Kidney epithelial cell (primary cell): ENCODE data around the gene AGT. TPM values are rescaled to one million over a fixed set of nuclear protein-coding genes. Genes with fewer than 3 reads are reported as not detected.
A peak's percentile ranks its signal among the peaks of the same experiment; 100 is the strongest.

ENCODE experiments used
- DNase-seq: peaks from one replicate; pipeline ENCODE4 v3.0.0-alpha.2; 2010; ENCODE audit warnings: low read depth
- H3K27me3 ChIP-seq: 2 replicates; pipeline ENCODE4 v1.6.0; 2011; ENCODE audit warnings: low read length; ENCODE audit not compliant: control insufficient read depth, insufficient read depth
- H3K36me3 ChIP-seq: 2 replicates; pipeline ENCODE4 v1.5.1; 2011; ENCODE audit warnings: low read length; ENCODE audit not compliant: control insufficient read depth, insufficient read depth
- H3K4me3 ChIP-seq: 2 replicates; pipeline ENCODE4 v1.5.1; 2011; ENCODE audit warnings: low read depth, mild to moderate bottlenecking, control low read depth, low read length
- total RNA-seq: library from RNA; depleted of rRNA; stranded (reverse); fragments of >200 nt; gene quantifications from 2 replicates; pipeline ENCODE4 v1.2.3, GENCODE V29; 2015
- TF ChIP-seq, protein P1 (sequence below): IDR thresholded peaks from 2 replicates; pipeline ENCODE4 v1.5.1; 2011; ENCODE audit warnings: mild to moderate bottlenecking, moderate library complexity, low read length, control low read depth, inconsistent platforms; ENCODE audit not compliant: insufficient read depth, poor library complexity, severe bottlenecking

Gene AGT
- total RNA-seq, 1 donor from 2014 or later = 3.9 TPM

DNA sequence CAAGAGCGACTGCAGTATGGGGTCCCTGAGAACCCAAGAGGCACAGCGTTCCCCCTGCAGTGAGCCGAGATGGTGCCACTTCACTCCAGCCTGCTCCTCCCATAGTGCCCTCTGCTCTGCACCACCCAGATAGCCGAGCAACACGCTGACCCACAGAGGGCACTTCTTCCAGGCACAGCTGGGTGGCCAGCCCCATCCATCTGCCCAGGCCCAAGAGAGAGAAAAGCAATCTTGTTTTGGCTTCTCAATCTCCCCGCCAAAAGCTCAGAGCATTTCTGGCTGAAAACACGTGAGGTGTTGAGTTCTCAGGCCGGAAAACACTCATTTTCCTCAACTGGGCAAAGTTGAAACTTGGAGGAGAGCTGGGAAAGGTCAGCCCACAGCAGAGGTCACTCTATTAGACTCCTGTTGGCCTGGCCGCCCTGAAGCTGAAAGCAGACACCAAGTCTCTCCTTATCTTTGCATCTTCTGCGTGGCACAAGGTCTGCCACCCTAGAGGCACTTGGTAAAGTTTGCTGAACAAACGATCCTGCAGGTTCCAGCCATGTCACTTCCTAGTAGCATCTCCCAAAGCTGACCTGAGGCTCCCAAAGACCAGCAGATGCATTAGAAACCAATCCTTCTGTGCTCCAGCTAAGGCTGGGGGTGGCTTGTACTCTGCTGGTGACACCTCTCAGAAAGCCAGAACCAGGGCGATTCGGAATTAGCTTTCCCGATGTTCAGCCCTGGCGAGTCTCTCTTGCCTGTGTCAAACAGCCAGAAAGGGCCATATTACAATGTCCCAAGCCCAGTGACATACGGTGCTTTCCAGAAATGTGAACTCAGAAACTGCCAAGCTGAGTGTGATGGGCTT is 44.2 kb upstream of the AGT start:
- no peaks in the 10 kb centered on the region for H3K36me3 ChIP-seq
- no peak for DNase-seq
- peaks cover 28% of the 10 kb centered on the region for H3K27me3 ChIP-seq
- H3K4me3 ChIP-seq = no peak overlapping the region
- TF ChIP-seq, protein P1, sequence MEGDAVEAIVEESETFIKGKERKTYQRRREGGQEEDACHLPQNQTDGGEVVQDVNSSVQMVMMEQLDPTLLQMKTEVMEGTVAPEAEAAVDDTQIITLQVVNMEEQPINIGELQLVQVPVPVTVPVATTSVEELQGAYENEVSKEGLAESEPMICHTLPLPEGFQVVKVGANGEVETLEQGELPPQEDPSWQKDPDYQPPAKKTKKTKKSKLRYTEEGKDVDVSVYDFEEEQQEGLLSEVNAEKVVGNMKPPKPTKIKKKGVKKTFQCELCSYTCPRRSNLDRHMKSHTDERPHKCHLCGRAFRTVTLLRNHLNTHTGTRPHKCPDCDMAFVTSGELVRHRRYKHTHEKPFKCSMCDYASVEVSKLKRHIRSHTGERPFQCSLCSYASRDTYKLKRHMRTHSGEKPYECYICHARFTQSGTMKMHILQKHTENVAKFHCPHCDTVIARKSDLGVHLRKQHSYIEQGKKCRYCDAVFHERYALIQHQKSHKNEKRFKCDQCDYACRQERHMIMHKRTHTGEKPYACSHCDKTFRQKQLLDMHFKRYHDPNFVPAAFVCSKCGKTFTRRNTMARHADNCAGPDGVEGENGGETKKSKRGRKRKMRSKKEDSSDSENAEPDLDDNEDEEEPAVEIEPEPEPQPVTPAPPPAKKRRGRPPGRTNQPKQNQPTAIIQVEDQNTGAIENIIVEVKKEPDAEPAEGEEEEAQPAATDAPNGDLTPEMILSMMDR = no peak

DNA sequence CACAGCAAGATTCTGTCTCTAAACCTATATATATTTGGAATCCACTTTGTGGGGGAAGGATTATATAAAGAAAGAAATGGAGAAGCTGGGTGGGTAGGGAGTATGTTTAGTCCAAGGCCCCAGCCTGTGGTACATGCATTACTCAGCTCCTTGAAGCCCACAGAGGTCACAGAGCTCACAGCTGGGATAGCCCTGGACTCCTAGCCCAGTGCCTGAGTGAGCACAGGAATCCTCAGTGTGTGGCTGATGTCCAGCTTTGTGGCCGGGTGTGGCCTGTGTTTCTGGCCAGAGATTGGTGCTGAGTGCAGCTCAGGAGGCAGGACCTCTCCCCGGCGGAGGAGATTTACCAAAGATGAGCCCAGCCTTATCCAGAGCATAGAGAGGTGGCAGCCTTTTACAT is 40.9 kb upstream of the AGT start:
- peaks cover 16% of the 10 kb centered on the region for H3K27me3 ChIP-seq
- TF ChIP-seq, protein P1 = no peak
- peak; percentile 54 for DNase-seq

DNA sequence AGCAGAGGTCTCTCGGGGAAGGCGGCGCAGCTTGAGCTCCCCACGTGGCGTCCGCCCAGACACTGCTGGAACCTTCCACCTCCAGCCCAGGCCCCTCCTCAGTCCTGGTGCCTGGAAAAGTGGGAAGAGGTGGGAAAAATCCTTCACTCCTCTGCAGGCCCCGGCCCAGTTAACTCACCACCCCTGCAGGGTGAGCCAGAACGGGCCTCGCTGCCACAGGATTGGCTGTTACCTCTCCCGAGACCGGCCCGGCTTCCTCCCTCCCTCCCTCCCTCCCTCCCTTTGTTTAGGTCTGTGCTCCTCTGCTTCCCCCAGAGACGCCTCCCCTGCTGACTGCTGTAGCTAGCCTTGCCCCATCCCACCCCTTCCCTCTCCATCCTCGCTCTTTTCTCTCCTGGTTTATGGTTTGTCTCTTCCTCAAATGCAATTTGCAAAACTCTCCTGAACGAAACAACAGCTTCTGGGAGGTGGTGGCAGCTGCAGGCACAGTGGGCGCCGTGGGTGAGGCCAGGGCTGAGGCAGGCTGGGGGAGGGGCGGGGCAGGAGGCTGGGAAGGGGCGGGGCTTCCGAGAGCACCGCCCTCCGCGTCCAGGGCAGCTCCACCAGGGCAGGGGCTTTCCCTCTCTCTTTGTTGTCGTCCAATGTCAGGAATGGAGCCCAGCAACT is 39.8 kb upstream of the AGT start:
- TF ChIP-seq, protein P1 = no peak
- H3K36me3 ChIP-seq = no peaks in the 10 kb centered on the region
- DNase-seq = no peak
- H3K4me3 ChIP-seq = no peak overlapping the region
- H3K27me3 ChIP-seq = peaks cover 8% of the 10 kb centered on the region

More for the DNA sequence above, 40.9 kb upstream of the AGT start:
- Histone ChIP-seq H3K36me3 (no peaks in the 10 kb centered on the region), H3K4me3 (no peak overlapping the region)

DNA sequence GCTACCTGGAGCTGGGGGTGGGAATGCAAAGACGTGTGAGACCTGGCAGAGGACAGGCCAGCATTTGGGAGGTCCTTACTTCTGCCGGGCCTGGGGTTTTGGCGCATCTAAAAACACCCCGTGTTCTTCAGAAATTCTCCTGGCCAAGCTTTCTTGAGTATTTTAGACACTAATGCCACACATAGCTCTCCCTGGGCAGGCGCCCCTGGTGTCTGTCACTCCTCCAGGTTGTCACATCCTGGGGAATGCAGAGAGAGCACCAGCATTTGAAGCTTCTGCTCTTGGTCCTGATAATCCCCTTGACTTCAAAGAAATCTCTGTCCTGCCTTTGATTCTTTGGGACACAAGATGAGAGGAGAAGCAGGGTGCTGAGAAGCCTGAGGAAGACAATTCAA is 39.3 kb upstream of the AGT start:
- DNase-seq = no peak
- TF ChIP-seq, protein P1 = no peak
- Histone ChIP-seq H3K36me3 (no peaks in the 10 kb centered on the region), H3K4me3 (no peak overlapping the region), H3K27me3 (peaks cover 4% of the 10 kb centered on the region)

DNA sequence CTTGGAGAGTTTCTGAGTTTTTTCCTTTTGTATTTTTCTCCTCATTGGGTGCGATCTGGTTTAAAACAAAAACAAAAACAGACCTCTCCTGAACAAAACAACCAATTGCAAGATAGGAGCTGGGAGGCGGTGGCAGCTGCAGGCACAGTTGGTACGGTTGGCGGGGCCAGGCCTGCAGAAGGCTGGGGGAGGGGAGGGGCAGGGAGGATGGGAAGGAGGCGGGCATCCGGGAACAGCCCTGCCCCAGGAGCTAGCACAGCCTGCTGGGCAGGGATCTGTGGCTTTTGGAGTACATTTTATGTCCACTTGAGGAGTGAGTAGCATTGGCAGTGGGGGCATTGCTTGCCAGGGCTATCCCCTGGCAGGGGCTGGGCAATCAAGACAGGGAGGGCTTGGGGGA is 38.5 kb upstream of the AGT start:
- no peaks in the 10 kb centered on the region for H3K36me3 ChIP-seq
- peaks cover 3% of the 10 kb centered on the region for H3K27me3 ChIP-seq
- DNase-seq = no peak
- TF ChIP-seq, protein P1 = no peak
- no peak overlapping the region for H3K4me3 ChIP-seq
